SK-N-SH treated with all-trans-retinoic acid at 6 μM for 48 hours (cell line): ENCODE data around the gene PLA2G4F.

Experiments
- CSDC2 ChIP-seq: fragments of 250-450 bp; sonication (Bioruptor Pico); IDR thresholded peaks from 2 replicates; pipeline ENCODE4 v1.5.0; 2020; ENCODE audit warnings: mild to moderate bottlenecking, moderate library complexity
- PATZ1 ChIP-seq: fragments of 250-450 bp; sonication (Bioruptor Pico); IDR thresholded peaks from 2 replicates; pipeline ENCODE4 v1.8.0; 2020; ENCODE audit warnings: mild to moderate bottlenecking, moderate library complexity, borderline replicate concordance
- TCF4 ChIP-seq: fragments of 250-450 bp; sonication (Bioruptor Pico); IDR thresholded peaks from 2 replicates; pipeline ENCODE4 v1.8.0; 2021; ENCODE audit warnings: mild to moderate bottlenecking, moderate library complexity, borderline replicate concordance
- ZFP30 ChIP-seq: fragments of 450-650 bp; formaldehyde crosslinking; IDR thresholded peaks from 2 replicates; pipeline ENCODE4 v1.5.0; 2022; ENCODE audit warnings: mild to moderate bottlenecking, moderate library complexity

GRCh38 chr15:42185801-42186200 lies 29.4 kb upstream of the PLA2G4F start:
- TF ChIP-seq ZFP30 (CRISPR knock-in tag): no peak
- TF ChIP-seq TCF4 (CRISPR knock-in tag): no peak
- no peak for TF ChIP-seq PATZ1 (CRISPR knock-in tag)
- TF ChIP-seq CSDC2 (CRISPR knock-in tag): no peak
